ENCODE measurements around the gene DICER1. TPM values are rescaled to one million over a fixed set of nuclear protein-coding genes. Genes with fewer than 3 reads are reported as not detected.

DICER1 gene
- total and polyA plus RNA-seq, 8 donors, result 47.9 to 76.9 (median 50.9) TPM

DNA sequence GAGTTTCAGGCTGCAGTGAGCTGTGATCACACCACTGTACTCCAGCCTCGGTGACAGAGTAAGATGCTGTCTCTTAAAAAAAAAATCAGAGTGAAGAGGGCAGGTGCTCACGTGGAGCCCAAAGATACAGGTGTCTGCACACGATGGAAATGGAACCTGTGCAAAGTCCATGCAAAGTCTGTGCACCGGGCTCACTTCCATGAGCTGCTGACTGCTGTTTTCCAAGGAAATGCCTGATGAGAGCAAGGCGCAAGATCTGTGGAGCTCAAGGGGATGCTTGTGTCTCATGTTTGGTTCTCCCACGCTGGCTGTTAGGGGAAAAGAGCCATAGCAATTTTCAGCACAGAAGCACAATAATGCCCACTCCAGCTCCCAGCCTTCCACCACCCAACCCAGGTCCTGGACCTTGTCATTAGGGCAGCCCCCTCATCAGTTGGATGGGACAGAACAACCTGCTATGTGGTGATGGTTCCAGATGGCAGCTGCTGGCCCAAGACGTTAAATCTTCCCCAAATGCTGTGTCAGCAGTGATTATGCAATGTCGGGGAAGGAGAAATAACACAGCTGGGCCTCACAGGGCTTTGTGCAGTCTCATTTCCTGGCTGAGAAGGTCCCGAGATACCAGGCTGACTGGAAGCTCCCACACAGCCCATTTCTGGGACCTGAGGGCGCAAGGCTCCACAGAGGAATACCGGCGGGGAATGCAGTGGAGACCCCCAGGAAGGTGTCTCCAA, 27.9 kb upstream of the DICER1 start:
- peak overlapping the region; percentile 79 to 97 for H3K27ac ChIP-seq
- ATAC-seq, result peak; percentile 77
- H3K27me3 ChIP-seq, result no peaks in the 10 kb centered on the region
- TF ChIP-seq CTCF (IDR thresholded peaks at IDR 0.05), result no peak
- DNase-seq, result peak in 3 of 4 donors; percentile 75 to 86 (median 76)
- peak overlapping the region in 1 of 2 donors; percentile 22 for H3K4me3 ChIP-seq
- peaks cover 0 to 3% of the 10 kb centered on the region in 2 donors for H3K36me3 ChIP-seq
- H3K9me3 ChIP-seq, result no peaks in the 10 kb centered on the region
- peaks cover 19 to 70% of the 10 kb centered on the region in 2 donors for H3K4me1 ChIP-seq
- intact Hi-C loops (cut with DNase I), result no loop called here

DNA sequence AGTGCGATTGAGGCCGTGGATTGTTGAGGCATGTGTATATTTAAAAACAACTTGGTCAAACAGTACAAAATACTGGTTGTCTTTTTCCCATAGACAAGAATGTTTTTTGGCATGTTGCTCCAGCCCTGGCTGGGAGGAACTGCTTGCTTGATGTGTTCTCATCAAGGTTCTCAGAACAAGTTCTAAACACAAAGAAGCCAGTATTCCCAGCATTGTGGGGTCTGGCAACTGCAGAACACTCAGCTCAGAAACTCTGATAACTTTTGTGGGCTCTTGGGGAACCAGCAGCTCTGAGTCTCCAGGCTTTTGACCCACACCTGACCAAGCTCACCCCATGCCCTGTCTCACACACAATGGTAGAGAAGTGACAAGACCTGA, 27.1 kb upstream of the DICER1 start:
- no peak for TF ChIP-seq CTCF (IDR thresholded peaks at IDR 0.05)
- Histone ChIP-seq H3K9me3 (no peaks in the 10 kb centered on the region), H3K4me3 (no peak overlapping the region), H3K36me3 (peaks cover 0 to 5% of the 10 kb centered on the region in 2 donors), H3K4me1 (peaks cover 15 to 63% of the 10 kb centered on the region in 2 donors), H3K27ac (peak overlapping the region; percentile 28 to 97), H3K27me3 (no peaks in the 10 kb centered on the region)
- intact Hi-C loops (cut with DNase I), result no loop called here
- ATAC-seq (no peak), DNase-seq (no peak)

- no peaks in the 10 kb centered on the region for H3K9me3 ChIP-seq
- H3K36me3 ChIP-seq, result peaks cover 0 to 5% of the 10 kb centered on the region in 2 donors
- no peaks in the 10 kb centered on the region for H3K27me3 ChIP-seq
- H3K4me1 ChIP-seq, result peaks cover 15 to 56% of the 10 kb centered on the region in 2 donors
- peak overlapping the region; percentile 28 to 97 for H3K27ac ChIP-seq
- no peak for DNase-seq
- no peak for TF ChIP-seq CTCF (IDR thresholded peaks at IDR 0.05)
- H3K4me3 ChIP-seq, result no peak overlapping the region
- ATAC-seq, result peak; percentile 21
- intact Hi-C loops (cut with DNase I), result no loop called here
Observed at GRCh38 chr14:95183532-95184412, 26.4 kb upstream of the DICER1 start.

- Histone ChIP-seq H3K27ac (peak overlapping the region in 1 of 2 donors; percentile 97), H3K4me3 (no peak overlapping the region), H3K27me3 (no peaks in the 10 kb centered on the region), H3K9me3 (no peaks in the 10 kb centered on the region), H3K36me3 (peaks cover 0 to 5% of the 10 kb centered on the region in 2 donors), H3K4me1 (peaks cover 15 to 52% of the 10 kb centered on the region in 2 donors)
- ATAC-seq (no peak), DNase-seq (no peak)
- intact Hi-C loops (cut with DNase I), result no loop called here
- TF ChIP-seq CTCF (IDR thresholded peaks at IDR 0.05), result no peak
Observed at GRCh38 chr14:95183082-95183481, 25.8 kb upstream of the DICER1 start.

DNA sequence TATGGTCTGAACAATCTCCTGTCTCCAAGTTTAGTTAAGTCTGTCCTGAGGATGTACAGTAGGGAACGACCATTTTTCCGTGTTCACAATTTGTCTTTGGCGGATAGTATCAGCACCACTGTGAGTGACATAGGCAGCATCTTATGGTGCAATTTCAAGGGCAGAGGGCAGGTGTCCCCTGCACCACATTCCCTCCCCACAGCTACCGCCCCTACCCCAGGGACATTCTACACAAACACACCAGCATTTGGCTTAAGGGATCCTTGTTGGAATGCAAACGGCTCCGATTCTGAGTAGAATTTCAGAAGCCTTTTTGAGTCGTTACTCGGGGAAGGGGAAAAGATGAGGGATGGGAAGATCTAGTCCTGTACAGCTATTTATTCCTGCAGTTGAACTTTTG, 25.1 kb upstream of the DICER1 start:
- peaks cover 0 to 5% of the 10 kb centered on the region in 2 donors for H3K36me3 ChIP-seq
- H3K4me3 ChIP-seq, result no peak overlapping the region
- H3K9me3 ChIP-seq, result no peaks in the 10 kb centered on the region
- ATAC-seq (no peak), DNase-seq (no peak)
- H3K27me3 ChIP-seq, result no peaks in the 10 kb centered on the region
- no peak for TF ChIP-seq CTCF (IDR thresholded peaks at IDR 0.05)
- peaks cover 15 to 49% of the 10 kb centered on the region in 2 donors for H3K4me1 ChIP-seq
- H3K27ac ChIP-seq, result peak overlapping the region in 1 of 2 donors; percentile 97
- intact Hi-C loops (cut with DNase I), result no loop called here

All from left lung (tissue), 10 donors.